ENCODE measurements around the gene PDE6D.
"Not testable (repeated sequence)": the region's sequence is repeated elsewhere in the genome, so short reads cannot be mapped to it uniquely, and the experiment has no call there.

The PDE6D gene

GRCh38 chr2:231764760-231765159 is 16.3 kb downstream of the PDE6D start:
- H3K4me1 ChIP-seq = no peaks in the 10 kb centered on the region
- H3K27ac ChIP-seq = no peak overlapping the region
- H3K9ac ChIP-seq = no peak overlapping the region

GRCh38 chr2:231764124-231764523 is 17.0 kb downstream of the PDE6D start:
- Histone ChIP-seq H3K9me3 (ENCODE audit: control insufficient read depth, low read length) (no peaks in the 10 kb centered on the region), H3K4me2 (ENCODE audit: low read length) (no peak overlapping the region), H3K4me1 (no peaks in the 10 kb centered on the region), H2AFZ (no peak overlapping the region), H3K27ac (no peak overlapping the region), H3K9ac (no peak overlapping the region), H3K79me2 (peaks cover 2% of the 10 kb centered on the region), H3K36me3 (ENCODE audit: control insufficient read depth, insufficient read depth, low read length) (no peaks in the 10 kb centered on the region), H3K4me3 (ENCODE audit: low read depth, low read length) (no peak overlapping the region), H3K27me3 (ENCODE audit: control insufficient read depth, insufficient read depth, low read length) (no peaks in the 10 kb centered on the region)
- no peak for TF ChIP-seq CTCF (IDR thresholded peaks at IDR 0.05)

More at GRCh38 chr2:231764760-231765159, 16.3 kb downstream of the PDE6D start:
- Histone ChIP-seq H3K79me2 (peaks cover 4% of the 10 kb centered on the region), H3K4me3 (ENCODE audit: low read depth, low read length) (no peak overlapping the region), H3K9me3 (ENCODE audit: control insufficient read depth, low read length) (no peaks in the 10 kb centered on the region), H3K27me3 (ENCODE audit: control insufficient read depth, insufficient read depth, low read length) (no peaks in the 10 kb centered on the region), H3K4me2 (ENCODE audit: low read length) (no peak overlapping the region), H2AFZ (no peak overlapping the region), H3K36me3 (ENCODE audit: control insufficient read depth, insufficient read depth, low read length) (no peaks in the 10 kb centered on the region)
- TF ChIP-seq CTCF (IDR thresholded peaks at IDR 0.05) = no peak

GRCh38 chr2:231761735-231762134 is 19.3 kb downstream of the PDE6D start:
- no peaks in the 10 kb centered on the region for H3K27me3 ChIP-seq (ENCODE audit: control insufficient read depth, insufficient read depth, low read length)
- H3K4me2 ChIP-seq (ENCODE audit: low read length) = no peak overlapping the region
- no peak overlapping the region for H3K4me3 ChIP-seq (ENCODE audit: low read depth, low read length)
- no peaks in the 10 kb centered on the region for H3K36me3 ChIP-seq (ENCODE audit: control insufficient read depth, insufficient read depth, low read length)
- H3K9me3 ChIP-seq (ENCODE audit: control insufficient read depth, low read length) = no peaks in the 10 kb centered on the region
- no peaks in the 10 kb centered on the region for H3K79me2 ChIP-seq
- no peak for TF ChIP-seq CTCF (IDR thresholded peaks at IDR 0.05)
- no peak overlapping the region for H3K27ac ChIP-seq
- no peaks in the 10 kb centered on the region for H3K4me1 ChIP-seq
- H3K9ac ChIP-seq = no peak overlapping the region
- no peak overlapping the region for H2AFZ ChIP-seq

- H2AFZ ChIP-seq = no peak overlapping the region
- no peaks in the 10 kb centered on the region for H3K27me3 ChIP-seq (ENCODE audit: control insufficient read depth, insufficient read depth, low read length)
- H3K9me3 ChIP-seq (ENCODE audit: control insufficient read depth, low read length) = no peaks in the 10 kb centered on the region
- no peak overlapping the region for H3K27ac ChIP-seq
- H3K9ac ChIP-seq = no peak overlapping the region
- H3K4me3 ChIP-seq (ENCODE audit: low read depth, low read length) = no peak overlapping the region
- no peaks in the 10 kb centered on the region for H3K36me3 ChIP-seq (ENCODE audit: control insufficient read depth, insufficient read depth, low read length)
- H3K79me2 ChIP-seq = no peaks in the 10 kb centered on the region
- TF ChIP-seq CTCF (IDR thresholded peaks at IDR 0.05) = no peak
- no peak overlapping the region for H3K4me2 ChIP-seq (ENCODE audit: low read length)
- H3K4me1 ChIP-seq = no peaks in the 10 kb centered on the region
These were observed 29.0 kb downstream of the PDE6D start for GRCh38 chr2:231752061-231752460.

- Histone ChIP-seq H3K27ac (no peak overlapping the region), H3K4me1 (no peaks in the 10 kb centered on the region)
- TF ChIP-seq CTCF (IDR thresholded peaks at IDR 0.05) = no peak
These were observed 29.9 kb downstream of the PDE6D start for GRCh38 chr2:231751042-231751815.

GRCh38 chr2:231749016-231749415 is 32.1 kb downstream of the PDE6D start:
- not testable (repeated sequence) for H3K9me3 ChIP-seq (ENCODE audit: control insufficient read depth, low read length); H3K36me3 ChIP-seq (ENCODE audit: control insufficient read depth, insufficient read depth, low read length); H3K4me2 ChIP-seq (ENCODE audit: low read length); H3K4me3 ChIP-seq (ENCODE audit: low read depth, low read length); H3K79me2 ChIP-seq; H3K27me3 ChIP-seq (ENCODE audit: control insufficient read depth, insufficient read depth, low read length); H3K27ac ChIP-seq; H3K4me1 ChIP-seq; H3K9ac ChIP-seq; H2AFZ ChIP-seq

More at GRCh38 chr2:231751042-231751815, 29.9 kb downstream of the PDE6D start:
- Histone ChIP-seq H3K9me3 (ENCODE audit: control insufficient read depth, low read length) (no peaks in the 10 kb centered on the region), H3K4me3 (ENCODE audit: low read depth, low read length) (no peak overlapping the region), H3K36me3 (ENCODE audit: control insufficient read depth, insufficient read depth, low read length) (no peaks in the 10 kb centered on the region), H3K9ac (no peak overlapping the region), H2AFZ (no peak overlapping the region), H3K79me2 (no peaks in the 10 kb centered on the region), H3K27me3 (ENCODE audit: control insufficient read depth, insufficient read depth, low read length) (no peaks in the 10 kb centered on the region), H3K4me2 (ENCODE audit: low read length) (no peak overlapping the region)
